ENCODE results near the gene ZEB2. TPM values are rescaled to one million over a fixed set of nuclear protein-coding genes. Genes with fewer than 3 reads are reported as not detected.
A peak's percentile ranks its signal among the peaks of the same experiment; 100 is the strongest.

ZEB2 gene
- total and polyA plus RNA-seq, 2 of the 13 experiments (the other 11 are each of a cell fraction or from before 2014, with no cell fraction given) = 0.07 TPM; not detected in 1

GRCh38 chr2:144411473-144411872 lies 108.4 kb downstream of the ZEB2 start (continued):
- TF ChIP-seq FUBP1 (CRISPR knock-in tag; IDR thresholded peaks at IDR 0.05; ENCODE audit: borderline replicate concordance) (no peak), ZNF547 (CRISPR knock-in tag; IDR thresholded peaks at IDR 0.05) (no peak), ZBTB8A (CRISPR knock-in tag; IDR thresholded peaks at IDR 0.05; ENCODE audit: borderline replicate concordance, low read depth) (no peak), ZNF362 (CRISPR knock-in tag; IDR thresholded peaks at IDR 0.05; ENCODE audit: borderline replicate concordance) (no peak), GATAD2A (CRISPR knock-in tag; IDR thresholded peaks at IDR 0.05) (no peak), BRF2 (CRISPR knock-in tag; IDR thresholded peaks at IDR 0.05) (no peak)

DNA sequence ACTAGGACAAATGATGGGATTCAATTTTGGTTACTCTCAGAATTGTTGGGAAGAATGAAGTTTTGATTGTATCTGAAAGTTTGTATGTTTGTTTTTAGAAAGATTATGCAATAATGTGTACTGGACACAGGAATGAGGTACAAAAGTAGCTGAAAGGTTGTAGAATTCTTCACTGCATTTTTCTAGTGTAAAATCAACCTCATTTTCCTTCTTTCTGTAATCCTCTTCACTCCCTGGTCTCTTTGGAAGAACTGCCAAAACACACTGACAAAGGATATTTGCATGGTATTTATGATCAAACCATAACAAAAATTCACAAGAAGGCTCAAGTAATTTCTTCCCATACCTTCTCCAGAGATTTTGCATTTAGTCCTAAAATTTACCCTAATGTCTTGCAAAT lies 110.7 kb downstream of the ZEB2 start:
- no TSS peak for BruUV-seq (replicated peaks)
- no peak overlapping the region for H2AFZ ChIP-seq (ENCODE audit: low read length)
- ChIA-PET POLR2A (no interaction called here), CTCF (ENCODE audit: low intra/inter-chr PET ratio, low total read pairs) (no interaction called here)
- no peaks in the 10 kb centered on the region for H3K36me3 ChIP-seq (replicated peaks in 1 of 2; ENCODE audit: control insufficient read depth in 1 of 2, insufficient read depth in 2 of 2, low read length in 2 of 2)
- no peaks in the 10 kb centered on the region for H3K79me2 ChIP-seq (ENCODE audit: insufficient read depth, low read length)
- FAIRE-seq = no peak
- H3K4me2 ChIP-seq (ENCODE audit: low read depth, low read length) = no peak overlapping the region
- no peaks in the 10 kb centered on the region for H3K9me3 ChIP-seq (ENCODE audit: low read length)
- H3K27me3 ChIP-seq (ENCODE audit: control insufficient read depth in 1 of 2, insufficient read depth in 2 of 2, low read length in 2 of 2) = peaks cover 0 to 4% of the 10 kb centered on the region in 2 experiments; a peak in 1 of 5 replicates
- H3K9ac ChIP-seq (ENCODE audit: insufficient read depth, low read depth, low read length) = no peak overlapping the region
- no peak for ATAC-seq
- in situ Hi-C loops (cut with HindIII; ENCODE audit: extremely low pct_ligation_motif_present, low pct_unique_long_range_greater_than_20kb) (no loop called here), intact Hi-C loops (cut with micrococcal nuclease; ENCODE audit: unreplicated experiment) (no loop called here)
- H3K4me1 ChIP-seq (ENCODE audit: insufficient read depth, low read length) = no peaks in the 10 kb centered on the region
- no peak overlapping the region for H3K27ac ChIP-seq (ENCODE audit: extremely low read length, insufficient read depth, low read length)
- no peak overlapping the region for H3K4me3 ChIP-seq (replicated peaks in 1 of 3; ENCODE audit: insufficient read depth in 1 of 3, low read depth in 2 of 3, low read length in 3 of 3)
- TF ChIP-seq ATF7 (IDR thresholded peaks at IDR 0.05) = 0 out of 2 replicates have a peak, but pooled peaks have one; percentile 7
- no peak for TF ChIP-seq ATF7 (CRISPR knock-in tag; IDR thresholded peaks at IDR 0.05)
- peak; percentile 46; the same call in 1 of the 2 replicates for TF ChIP-seq CEBPB (IDR thresholded peaks at IDR 0.05; ENCODE audit: borderline replicate concordance, low read depth, low read length)
- TF ChIP-seq GABPB1 (CRISPR knock-in tag; IDR thresholded peaks at IDR 0.05) = no peak
- TF ChIP-seq UBTF (CRISPR knock-in tag; IDR thresholded peaks at IDR 0.05) = no peak
- DNase-seq (ENCODE audit: low spot score) = no peak
- H4K20me1 ChIP-seq (ENCODE audit: insufficient read depth, low read length) = no peaks in the 10 kb centered on the region

All from HepG2 (cell line).